NB4 (cell line): ENCODE data around the gene CLEC12A.

Source experiments
- DNase-seq: peaks from one replicate; pipeline ENCODE4 v3.0.0; 2010; ENCODE audit warnings: low read depth
- H3K4me3 ChIP-seq: one replicate; pipeline ENCODE4 v1.5.1; 2011; ENCODE audit warnings: mild to moderate bottlenecking, low read depth, low read length, moderate library complexity
- CTCF ChIP-seq: IDR thresholded peaks from one replicate; pipeline ENCODE4 v1.5.1; 2012; ENCODE audit warnings: low read depth, low read length
- MAX ChIP-seq: IDR thresholded peaks from 2 replicates; pipeline ENCODE4 v1.6.1; 2011; ENCODE audit warnings: low read depth, low read length
- MYC ChIP-seq: IDR thresholded peaks from 2 replicates; pipeline ENCODE4 v1.6.1; 2011; ENCODE audit warnings: low read depth, low read length
- POLR2A ChIP-seq: IDR thresholded peaks from 2 replicates; pipeline ENCODE4 v1.6.1; 2011; ENCODE audit warnings: mild to moderate bottlenecking; ENCODE audit not compliant: insufficient read length; ENCODE audit errors: extremely low read depth

The CLEC12A gene

GRCh38 chr12:9940375-9940774 is 30.8 kb upstream of the CLEC12A start:
- DNase-seq = peak; percentile 17
- no peak for TF ChIP-seq MYC
- peak; percentile 20 for TF ChIP-seq CTCF
- no peak overlapping the region for H3K4me3 ChIP-seq

- no peak overlapping the region for H3K4me3 ChIP-seq
- DNase-seq = no peak
- TF ChIP-seq POLR2A = no peak
- TF ChIP-seq MAX = no peak
- no peak for TF ChIP-seq CTCF
- no peak for TF ChIP-seq MYC
Observed at GRCh38 chr12:9941838-9942237, 29.4 kb upstream of the CLEC12A start.

- no peak for TF ChIP-seq MAX
- no peak for TF ChIP-seq POLR2A
- no peak for DNase-seq
- no peak overlapping the region for H3K4me3 ChIP-seq
Observed at GRCh38 chr12:9943240-9943639, 28.0 kb upstream of the CLEC12A start.

GRCh38 chr12:9944391-9944790 is 26.8 kb upstream of the CLEC12A start:
- no peak for DNase-seq
- H3K4me3 ChIP-seq = no peak overlapping the region
- TF ChIP-seq MAX = no peak
- no peak for TF ChIP-seq MYC
- TF ChIP-seq CTCF = no peak
- no peak for TF ChIP-seq POLR2A

- DNase-seq = no peak
- TF ChIP-seq CTCF (no peak), MAX (no peak), MYC (no peak), POLR2A (no peak)
- no peak overlapping the region for H3K4me3 ChIP-seq
Observed at GRCh38 chr12:9947674-9948073, 23.5 kb upstream of the CLEC12A start.

- peak; percentile 26 for DNase-seq
- H3K4me3 ChIP-seq = no peak overlapping the region
- TF ChIP-seq MYC (no peak), POLR2A (no peak), MAX (no peak), CTCF (no peak)
Observed at GRCh38 chr12:9948606-9949296, 22.5 kb upstream of the CLEC12A start.
